ENCODE results near the gene GNA15.

Gene GNA15

DNA sequence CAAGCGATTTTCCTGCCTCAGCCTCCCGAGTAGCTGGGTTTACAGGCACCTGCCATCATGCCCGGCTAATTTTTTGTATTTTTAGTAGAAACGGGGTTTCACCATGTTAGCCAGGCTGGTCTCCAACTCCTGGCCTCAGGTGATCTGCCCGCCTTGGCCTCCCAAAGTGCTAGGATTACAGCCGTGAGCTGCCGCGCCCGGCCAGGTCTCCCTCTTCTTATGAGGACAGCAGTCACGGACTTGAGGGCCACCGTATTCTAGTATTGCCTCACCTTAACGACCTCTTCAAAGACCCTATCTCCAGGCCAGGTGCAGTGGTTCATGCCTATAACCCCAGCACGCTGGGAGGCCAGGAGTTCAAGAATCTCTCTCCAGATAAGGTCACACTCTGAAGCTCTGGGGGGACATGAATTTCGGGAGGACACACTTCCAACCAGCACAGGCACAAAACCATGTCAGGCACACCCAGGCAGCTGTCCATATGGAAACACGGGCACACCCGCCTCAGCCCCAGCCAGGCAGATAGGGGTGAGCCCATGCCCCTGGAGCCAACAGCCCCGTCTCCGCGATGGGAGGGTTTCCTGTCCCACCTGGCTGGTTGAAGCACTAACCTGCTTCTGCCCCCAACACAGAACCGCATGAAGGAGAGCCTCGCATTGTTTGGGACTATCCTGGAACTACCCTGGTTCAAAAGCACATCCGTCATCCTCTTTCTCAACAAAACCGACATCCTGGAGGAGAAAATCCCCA, 21.4 kb downstream of the GNA15 start:
- Mint-ChIP-seq H3K36me3 (ENCODE audit: low read depth) (no peaks in the 10 kb centered on the region), H3K4me1 (no peaks in the 10 kb centered on the region)

GRCh38 chr19:3159565-3159964, 23.7 kb downstream of the GNA15 start:
- no peak for TF ChIP-seq CTCF (IDR thresholded peaks at IDR 0.05)
- peaks cover 56% of the 10 kb centered on the region for H3K27me3 Mint-ChIP-seq (ENCODE audit: low read depth, poor library complexity)
- no peak overlapping the region for H3K4me3 Mint-ChIP-seq
- H3K27ac Mint-ChIP-seq = no peak overlapping the region
- DNase-seq = no peak
- H3K36me3 Mint-ChIP-seq (ENCODE audit: low read depth) = no peaks in the 10 kb centered on the region
- H3K4me1 Mint-ChIP-seq = no peaks in the 10 kb centered on the region
- peaks cover 7% of the 10 kb centered on the region for H3K9me3 Mint-ChIP-seq

More for the DNA sequence above, 21.4 kb downstream of the GNA15 start:
- peaks cover 7% of the 10 kb centered on the region for H3K9me3 Mint-ChIP-seq
- TF ChIP-seq CTCF (IDR thresholded peaks at IDR 0.05) = no peak
- no peak for DNase-seq
- H3K27me3 Mint-ChIP-seq (ENCODE audit: low read depth, poor library complexity) = peaks cover 38% of the 10 kb centered on the region
- H3K27ac Mint-ChIP-seq = no peak overlapping the region
- H3K4me3 Mint-ChIP-seq = no peak overlapping the region

DNA sequence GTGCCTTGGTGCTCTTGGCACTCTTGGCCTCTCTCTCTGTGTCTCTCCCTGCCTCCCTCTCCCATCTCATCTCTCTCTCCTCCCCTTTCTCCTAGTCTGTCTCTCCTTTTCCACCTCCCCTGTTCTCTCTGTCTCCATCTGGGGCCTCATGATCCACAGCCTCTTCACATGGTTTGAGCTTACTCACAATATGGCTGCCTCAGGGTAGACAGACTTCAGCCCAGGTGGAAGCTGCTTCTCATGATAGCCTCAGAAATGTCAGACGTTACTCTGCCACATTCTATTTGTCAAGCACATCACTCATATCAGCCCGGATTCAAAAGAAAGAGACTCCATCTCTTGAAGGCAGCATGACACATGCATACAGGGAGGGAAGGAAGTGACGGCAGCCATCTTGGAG, 24.4 kb downstream of the GNA15 start:
- TF ChIP-seq CTCF (IDR thresholded peaks at IDR 0.05) = no peak
- no peaks in the 10 kb centered on the region for H3K4me1 Mint-ChIP-seq
- H3K36me3 Mint-ChIP-seq (ENCODE audit: low read depth) = no peaks in the 10 kb centered on the region
- no peak for DNase-seq
- H3K4me3 Mint-ChIP-seq = no peak overlapping the region
- H3K27ac Mint-ChIP-seq = no peak overlapping the region
- H3K9me3 Mint-ChIP-seq = peaks cover 7% of the 10 kb centered on the region
- H3K27me3 Mint-ChIP-seq (ENCODE audit: low read depth, poor library complexity) = peaks cover 62% of the 10 kb centered on the region

DNA sequence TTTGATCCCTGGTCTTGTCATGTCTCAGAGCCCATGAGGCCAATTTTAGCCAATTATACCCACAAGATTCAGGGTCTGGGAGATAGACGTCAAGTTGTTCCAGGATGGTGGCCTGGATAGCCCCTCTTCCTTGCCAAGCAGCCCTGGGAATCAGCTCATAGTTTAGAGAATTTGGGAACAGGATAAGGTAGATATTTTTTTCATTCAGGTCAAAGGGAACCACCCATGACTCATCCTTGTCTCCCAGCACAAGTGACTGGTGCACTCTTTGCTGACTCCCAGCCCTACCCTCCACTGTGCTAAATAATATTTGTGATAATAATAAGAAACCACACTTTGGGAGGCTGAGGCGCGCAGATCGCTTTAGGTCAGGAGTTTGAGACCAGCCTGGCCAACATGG, 25.6 kb downstream of the GNA15 start:
- no peak overlapping the region for H3K27ac Mint-ChIP-seq
- peaks cover 4% of the 10 kb centered on the region for H3K9me3 Mint-ChIP-seq
- no peak overlapping the region for H3K4me3 Mint-ChIP-seq

GRCh38 chr19:3162418-3163229, 26.8 kb downstream of the GNA15 start:
- peaks cover 4% of the 10 kb centered on the region for H3K9me3 Mint-ChIP-seq
- no peaks in the 10 kb centered on the region for H3K4me1 Mint-ChIP-seq
- no peak for TF ChIP-seq CTCF (IDR thresholded peaks at IDR 0.05)
- H3K36me3 Mint-ChIP-seq (ENCODE audit: low read depth) = no peaks in the 10 kb centered on the region
- peaks cover 71% of the 10 kb centered on the region for H3K27me3 Mint-ChIP-seq (ENCODE audit: low read depth, poor library complexity)
- H3K27ac Mint-ChIP-seq = no peak overlapping the region
- no peak for DNase-seq
- no peak overlapping the region for H3K4me3 Mint-ChIP-seq

More for the DNA sequence above, 25.6 kb downstream of the GNA15 start:
- H3K4me1 Mint-ChIP-seq = no peaks in the 10 kb centered on the region
- no peak for TF ChIP-seq CTCF (IDR thresholded peaks at IDR 0.05)
- H3K36me3 Mint-ChIP-seq (ENCODE audit: low read depth) = no peaks in the 10 kb centered on the region
- no peak for DNase-seq
- peaks cover 65% of the 10 kb centered on the region for H3K27me3 Mint-ChIP-seq (ENCODE audit: low read depth, poor library complexity)

Data from nephron progenitor cell (in vitro differentiated cells).